K562 (cell line): ENCODE measurements around the gene MTMR4. TPM values are rescaled to one million over a fixed set of nuclear protein-coding genes. Genes with fewer than 3 reads are reported as not detected.
A peak's percentile ranks its signal among the peaks of the same experiment; 100 is the strongest.

Experiments
- ARID3A ChIP-seq: IDR thresholded peaks from 2 replicates; pipeline ENCODE4 v1.6.1; 2012; ENCODE audit warnings: low read depth, low read length, improper control_type of control experiment, borderline replicate concordance
- CREM ChIP-seq: IDR thresholded peaks from 2 replicates; pipeline ENCODE4 v1.6.1; 2014; ENCODE audit warnings: antibody characterized with exemption, low read depth
- DLX4 ChIP-seq: fragments of 250-450 bp; sonication (Bioruptor Pico); IDR thresholded peaks from 2 replicates; pipeline ENCODE4 v1.6.1; 2021; ENCODE audit warnings: mild to moderate bottlenecking
- ELK3 ChIP-seq: fragments of 450-650 bp; formaldehyde crosslinking; IDR thresholded peaks from 2 replicates; pipeline ENCODE4 v1.4.0; 2020; ENCODE audit warnings: mild to moderate bottlenecking
- EP400 ChIP-seq: fragments of 450-650 bp; IDR thresholded peaks from 2 replicates; pipeline ENCODE4 v1.6.1; 2017; ENCODE audit warnings: antibody characterized with exemption, mild to moderate bottlenecking, moderate library complexity
- HDAC3 ChIP-seq: fragments of 450-650 bp; IDR thresholded peaks from 2 replicates; pipeline ENCODE4 v1.6.1; 2018; ENCODE audit warnings: borderline replicate concordance, mild to moderate bottlenecking, moderate library complexity; ENCODE audit not compliant: partially characterized antibody
- MTA1 ChIP-seq: fragments of 450-650 bp; IDR thresholded peaks from 2 replicates; pipeline ENCODE4 v1.6.1; 2017; ENCODE audit warnings: borderline replicate concordance
- SMARCE1 ChIP-seq: fragments of 450-650 bp; IDR thresholded peaks from 2 replicates; pipeline ENCODE4 v1.7.1; 2016; ENCODE audit warnings: mild to moderate bottlenecking
- SRSF1 ChIP-seq: fragments of 200-400 bp; formaldehyde crosslinking; IDR thresholded peaks from 2 replicates; pipeline ENCODE4 v1.6.1; 2017; ENCODE audit warnings: mild to moderate bottlenecking, low read depth, low read length, moderate library complexity
- ZNF217 ChIP-seq: sonication (generic); formaldehyde crosslinking; IDR thresholded peaks from 2 replicates; pipeline ENCODE4 v1.8.0; 2022; ENCODE audit warnings: mild to moderate bottlenecking, missing genetic modification reagents
- ZNF592 ChIP-seq: fragments of 450-650 bp; IDR thresholded peaks from 2 replicates; pipeline ENCODE4 v1.6.1; 2017; ENCODE audit warnings: antibody characterized with exemption, mild to moderate bottlenecking
- ZNF639 ChIP-seq, 2 experiments: fragments of 200-800 bp in 1 of 2; sonication (Bioruptor generic) in 1 of 2; sonication (generic) in 1 of 2; formaldehyde crosslinking in 1 of 2; IDR thresholded peaks in 1 of 2; conservative IDR thresholded peaks in 1 of 2; 2 replicates each; pipeline versions ENCODE4 v1.5.0 to v1.6.1; 2016 to 2020; ENCODE audit warnings: missing compliant biosample characterization in 1 of 2, missing genetic modification characterization in 1 of 2, missing genetic modification reagents in 1 of 2
- polyA plus RNA-seq, 8 experiments: library from polyadenylated mRNA; depleted of rRNA in 4 of 8; stranded (reverse) in 5 of 8; unstranded in 3 of 8; fragments of >200 nt; fragmentation: Nextera tagmentation in 2 of 8; fragmentation: Illumina TruSeq in 1 of 8; extraction: Ambion mirVana in 2 of 8; extraction: Trizol in 1 of 8; gene quantifications; 2 replicates each; pipeline versions ENCODE4 v1.2.1 to v1.2.3, GENCODE V29; 2011 to 2014; ENCODE audit warnings: inconsistent platforms in 1 of 8, missing spikeins in 1 of 8
- total RNA-seq, 7 experiments: library from RNA; depleted of rRNA in 6 of 7; stranded (reverse); fragments of >200 nt in 6 of 7; fragmentation: Illumina TruSeq in 2 of 7; extraction: Trizol in 2 of 7; gene quantifications; 2 replicates each; pipeline versions ENCODE4 v1.2.1 to v1.2.3, GENCODE V29; 2011 to 2021; ENCODE audit warnings: low replicate concordance in 1 of 7

The MTMR4 gene
- total and polyA plus RNA-seq, 9 of the 15 experiments (the other 6 are each of a cell fraction or from before 2014, with no cell fraction given) = 8.8 to 45.7 (median 28.7) TPM

- no peak for TF ChIP-seq ELK3
- peak in 1 of 2 experiments; percentile 82; a peak in 2 of 4 replicates for TF ChIP-seq ZNF639 (CRISPR knock-in tag; conservative IDR thresholded peaks at IDR 0.05 in 1 of 2, IDR thresholded peaks at IDR 0.05 in 1 of 2)
- TF ChIP-seq SRSF1 = no peak
- peak; percentile 92 for TF ChIP-seq CREM
- TF ChIP-seq HDAC3 = peak; percentile 94
- TF ChIP-seq ARID3A = peak; percentile 63; the same call in 1 of the 2 replicates
- peak; percentile 84 for TF ChIP-seq ZNF592
- TF ChIP-seq ZNF217 (CRISPR knock-in tag) = no peak
- peak; percentile 98 for TF ChIP-seq SMARCE1
- peak; percentile 67 for TF ChIP-seq EP400
- TF ChIP-seq MTA1 = peak; percentile 89
- no peak for TF ChIP-seq DLX4
Observed at GRCh38 chr17:58492238-58493121, 22.0 kb downstream of the MTMR4 start (continued).
